ENCODE data around the gene PRKCE. TPM values are rescaled to one million over a fixed set of nuclear protein-coding genes. Genes with fewer than 3 reads are reported as not detected.

PRKCE gene
- total and polyA plus RNA-seq, 7 donors: 3.0 to 22.8 (median 16.1) TPM

GRCh38 chr2:45710468-45710867 is 59.0 kb downstream of the PRKCE start:
- no peak for DNase-seq
- Histone ChIP-seq H3K27ac (no peak overlapping the region), H3K4me3 (no peak overlapping the region), H3K9me3 (no peaks in the 10 kb centered on the region), H3K4me1 (peaks cover 48% of the 10 kb centered on the region), H3K36me3 (ENCODE audit: insufficient read depth in 1 of 2, low read depth in 1 of 2) (no peaks in the 10 kb centered on the region), H3K27me3 (ENCODE audit: insufficient read depth in 3 of 3, low read length in 2 of 3) (no peaks in the 10 kb centered on the region)
- intact Hi-C loops (cut with DNase I): loop anchor here in 1 of 2 donors (5.0 kb wide), 1 partner anchor 37 kb away; no protein-coding TSS in a partner anchor
- WGBS, 3 donors: 90 to 95% (median 90%) methylated on average over 3 of the region's 3 CpGs
- no peak for ATAC-seq
- TF ChIP-seq, protein P1, sequence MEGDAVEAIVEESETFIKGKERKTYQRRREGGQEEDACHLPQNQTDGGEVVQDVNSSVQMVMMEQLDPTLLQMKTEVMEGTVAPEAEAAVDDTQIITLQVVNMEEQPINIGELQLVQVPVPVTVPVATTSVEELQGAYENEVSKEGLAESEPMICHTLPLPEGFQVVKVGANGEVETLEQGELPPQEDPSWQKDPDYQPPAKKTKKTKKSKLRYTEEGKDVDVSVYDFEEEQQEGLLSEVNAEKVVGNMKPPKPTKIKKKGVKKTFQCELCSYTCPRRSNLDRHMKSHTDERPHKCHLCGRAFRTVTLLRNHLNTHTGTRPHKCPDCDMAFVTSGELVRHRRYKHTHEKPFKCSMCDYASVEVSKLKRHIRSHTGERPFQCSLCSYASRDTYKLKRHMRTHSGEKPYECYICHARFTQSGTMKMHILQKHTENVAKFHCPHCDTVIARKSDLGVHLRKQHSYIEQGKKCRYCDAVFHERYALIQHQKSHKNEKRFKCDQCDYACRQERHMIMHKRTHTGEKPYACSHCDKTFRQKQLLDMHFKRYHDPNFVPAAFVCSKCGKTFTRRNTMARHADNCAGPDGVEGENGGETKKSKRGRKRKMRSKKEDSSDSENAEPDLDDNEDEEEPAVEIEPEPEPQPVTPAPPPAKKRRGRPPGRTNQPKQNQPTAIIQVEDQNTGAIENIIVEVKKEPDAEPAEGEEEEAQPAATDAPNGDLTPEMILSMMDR (IDR thresholded peaks at IDR 0.05): no peak

- ATAC-seq: no peak
- TF ChIP-seq, protein P1 (IDR thresholded peaks at IDR 0.05): no peak
- no peak for DNase-seq
- H3K9me3 ChIP-seq: no peaks in the 10 kb centered on the region
- H3K4me3 ChIP-seq: no peak overlapping the region
- WGBS, 3 donors: 88 to 98% (median 89%) methylated on average over 2 of the region's 2 CpGs
- no peak overlapping the region for H3K27ac ChIP-seq
- H3K27me3 ChIP-seq (ENCODE audit: insufficient read depth in 3 of 3, low read length in 2 of 3): no peaks in the 10 kb centered on the region
- peaks cover 40% of the 10 kb centered on the region for H3K4me1 ChIP-seq
- H3K36me3 ChIP-seq (ENCODE audit: insufficient read depth in 1 of 2, low read depth in 1 of 2): no peaks in the 10 kb centered on the region
- intact Hi-C loops (cut with DNase I): loop anchor here in 1 of 2 donors (5.0 kb wide), 1 partner anchor 36 kb away; no protein-coding TSS in a partner anchor
Observed at GRCh38 chr2:45711224-45711623, 59.7 kb downstream of the PRKCE start.

DNA sequence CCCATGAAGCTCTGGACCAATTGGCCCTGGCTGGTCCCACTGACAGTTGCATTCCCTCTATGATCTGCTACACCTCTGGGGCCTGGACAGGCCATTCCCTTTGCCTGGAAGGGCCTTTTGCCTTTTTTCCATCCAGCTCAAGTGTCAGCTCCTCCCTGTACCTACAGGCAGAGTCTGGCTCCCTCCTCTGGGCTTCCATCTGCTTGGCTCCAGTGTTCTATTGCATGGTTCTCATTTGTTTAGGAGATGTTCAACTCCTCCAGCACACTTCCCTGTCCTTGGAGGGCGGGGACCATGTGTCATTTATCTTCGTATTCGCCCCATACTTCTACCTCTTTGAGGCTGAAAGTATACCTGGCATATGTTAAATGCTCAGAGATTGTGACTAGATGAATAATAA is 61.1 kb downstream of the PRKCE start:
- 96 to 99% (median 97%) methylated on average over 3 of the region's 3 CpGs for WGBS, 3 donors
- intact Hi-C loops (cut with DNase I): loop anchor here in 1 of 2 donors (5.0 kb wide), 1 partner anchor 35 kb away; no protein-coding TSS in a partner anchor

DNA sequence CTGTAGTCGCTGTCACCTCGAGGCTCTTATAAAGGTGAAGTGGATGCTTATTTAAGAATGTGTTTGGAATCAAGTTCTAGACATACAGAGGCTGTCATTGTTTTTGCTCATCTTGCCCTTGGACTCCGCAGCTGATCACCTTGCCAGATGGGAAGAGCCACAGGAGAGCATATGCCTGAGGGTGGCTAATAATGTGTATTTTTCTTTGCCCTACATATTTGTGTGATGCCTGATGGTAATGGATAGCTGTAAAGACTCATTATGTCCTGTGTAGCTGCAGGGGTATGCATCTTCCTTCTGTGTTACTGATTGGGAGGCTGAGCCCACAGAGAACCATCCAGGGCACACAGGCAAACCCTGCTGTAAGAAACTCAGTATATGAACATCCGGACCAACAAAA is 61.7 kb downstream of the PRKCE start:
- no peaks in the 10 kb centered on the region for H3K36me3 ChIP-seq (ENCODE audit: insufficient read depth in 1 of 2, low read depth in 1 of 2)
- ATAC-seq: no peak
- 91 to 97% (median 94%) methylated on average over 4 of the region's 4 CpGs for WGBS, 3 donors
- H3K4me1 ChIP-seq: peaks cover 29% of the 10 kb centered on the region
- H3K27ac ChIP-seq: no peak overlapping the region
- intact Hi-C loops (cut with DNase I): loop anchor here in 1 of 2 donors (5.0 kb wide), 1 partner anchor 34 kb away; no protein-coding TSS in a partner anchor
- no peaks in the 10 kb centered on the region for H3K27me3 ChIP-seq (ENCODE audit: insufficient read depth in 3 of 3, low read length in 2 of 3)
- TF ChIP-seq, protein P1 (IDR thresholded peaks at IDR 0.05): no peak
- DNase-seq: no peak
- H3K9me3 ChIP-seq: no peaks in the 10 kb centered on the region
- no peak overlapping the region for H3K4me3 ChIP-seq

More for the DNA sequence above, 61.1 kb downstream of the PRKCE start:
- Histone ChIP-seq H3K4me1 (peaks cover 29% of the 10 kb centered on the region), H3K9me3 (no peaks in the 10 kb centered on the region), H3K27me3 (ENCODE audit: insufficient read depth in 3 of 3, low read length in 2 of 3) (no peaks in the 10 kb centered on the region), H3K27ac (no peak overlapping the region), H3K4me3 (no peak overlapping the region), H3K36me3 (ENCODE audit: insufficient read depth in 1 of 2, low read depth in 1 of 2) (no peaks in the 10 kb centered on the region)
- TF ChIP-seq, protein P1 (IDR thresholded peaks at IDR 0.05): peak; percentile 35
- ATAC-seq (peak; percentile 35 to 47 (median 42)), DNase-seq (no peak)

DNA sequence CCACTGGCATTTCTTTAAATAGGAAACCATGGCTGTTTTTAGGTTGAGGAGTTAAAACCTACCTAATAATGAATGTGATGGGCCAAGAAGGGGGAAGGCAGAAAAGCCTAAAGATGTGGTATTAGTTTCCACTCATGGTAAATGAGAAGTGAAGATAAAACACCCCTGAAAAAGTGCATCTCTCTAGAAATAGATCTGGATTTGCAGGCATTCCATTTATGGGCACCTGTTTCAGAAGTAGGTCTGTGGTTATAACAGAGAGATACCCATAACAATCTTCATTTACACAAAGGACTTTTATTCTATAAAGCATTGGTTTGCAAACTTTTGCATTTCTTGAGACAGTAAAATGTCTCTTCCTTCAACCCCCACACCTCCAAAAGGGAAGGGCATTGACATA is 62.1 kb downstream of the PRKCE start:
- no peak for DNase-seq
- intact Hi-C loops (cut with DNase I): loop anchor here in 1 of 2 donors (5.0 kb wide), 1 partner anchor 34 kb away; no protein-coding TSS in a partner anchor
- Histone ChIP-seq H3K27ac (no peak overlapping the region), H3K4me1 (peaks cover 27% of the 10 kb centered on the region), H3K36me3 (ENCODE audit: insufficient read depth in 1 of 2, low read depth in 1 of 2) (no peaks in the 10 kb centered on the region), H3K27me3 (ENCODE audit: insufficient read depth in 3 of 3, low read length in 2 of 3) (no peaks in the 10 kb centered on the region), H3K4me3 (no peak overlapping the region), H3K9me3 (no peaks in the 10 kb centered on the region)
- TF ChIP-seq, protein P1 (IDR thresholded peaks at IDR 0.05): no peak
- no peak for ATAC-seq

Measured in psoas muscle (tissue), 8 donors.